K562 (cell line): ENCODE results near the gene SAMD4A. TPM values are rescaled to one million over a fixed set of nuclear protein-coding genes. Genes with fewer than 3 reads are reported as not detected.

Experiments
- ATAC-seq: fragments of 200-7000 bp; cut with Tn5 transposase; 3 replicates; pipeline ENCODE4 v1.9.1; 2020; ENCODE audit warnings: moderate library complexity
- BruUV-seq: library from RNA; stranded (reverse); fragments of 400-500 nt; replicated peaks from 2 replicates; lab custom pipeline; 2021; lab: Mats Ljungman, UMichigan
- CTCF ChIA-PET: fragments of 300-600 bp; formaldehyde crosslinking; extraction: SDS; loops from one replicate; lab custom pipeline; 2021; ENCODE audit warnings: low intra/inter-chr PET ratio; lab: Yijun Ruan, JAX
- POLR2A ChIA-PET: fragments of 300-600, 350-650 bp; sonication (Branson Sonifier 250); formaldehyde crosslinking; extraction: SDS; loops from one replicate; lab custom pipeline; 2021; ENCODE audit warnings: antibody characterized with exemption, inconsistent platforms; lab: Yijun Ruan, JAX
- DNase-seq, 4 experiments: peaks; one replicate each; pipeline versions ENCODE4 v3.0.0 to v3.0.0-alpha.2; 2011 to 2018; ENCODE audit warnings: low spot score in 3 of 4, mixed read lengths in 3 of 4; ENCODE audit errors: extremely low read depth in 1 of 4
- FAIRE-seq: peaks from 2 replicates; lab custom pipeline; 2011; peaks lifted over from hg19 to GRCh38; lab: Jason Lieb, UNC
- H2AFZ ChIP-seq: 2 replicates; pipeline ENCODE4 v1.6.0; 2011; ENCODE audit warnings: low read depth, low read length, control low read depth, inconsistent platforms
- H3K27ac ChIP-seq: fragments of 200-600 bp; 3 replicates; pipeline ENCODE4 v1.8.0; 2011; ENCODE audit warnings: low read depth, mild to moderate bottlenecking, control low read depth, inconsistent platforms, low read length, moderate library complexity, mixed read lengths; ENCODE audit errors: extremely low read depth
- H3K27me3 ChIP-seq, 2 experiments: fragments of 300-600 bp in 1 of 2; 2 replicates in 1 of 2; 3 replicates in 1 of 2; pipeline versions ENCODE4 v1.6.0 to v1.8.0; 2011; ENCODE audit warnings: inconsistent platforms in 2 of 2, low read length in 2 of 2, mild to moderate bottlenecking in 1 of 2, mixed read lengths in 1 of 2, moderate library complexity in 1 of 2; ENCODE audit not compliant: control insufficient read depth in 2 of 2, insufficient read depth in 2 of 2
- H3K36me3 ChIP-seq: fragments of 300-600 bp; 3 replicates; pipeline ENCODE4 v1.8.0; 2011; ENCODE audit warnings: mild to moderate bottlenecking, low read length, inconsistent platforms; ENCODE audit not compliant: control insufficient read depth, insufficient read depth
- H3K4me1 ChIP-seq, 2 experiments: fragments of 200-600 bp in 1 of 2; replicated peaks in 1 of 2; 2 replicates in 1 of 2; 3 replicates in 1 of 2; pipeline versions ENCODE4 v1.5.1 to v1.8.0; 2011; ENCODE audit warnings: inconsistent platforms in 2 of 2, low read length in 2 of 2, mild to moderate bottlenecking in 1 of 2, mixed read lengths in 1 of 2, moderate library complexity in 1 of 2; ENCODE audit not compliant: control insufficient read depth in 2 of 2, insufficient read depth in 2 of 2
- H3K4me2 ChIP-seq: 2 replicates; pipeline ENCODE4 v1.6.1; 2011; ENCODE audit warnings: low read length, control low read depth, inconsistent platforms, mixed read lengths; ENCODE audit not compliant: insufficient read depth
- H3K4me3 ChIP-seq: fragments of 200-600 bp; sonication (generic), shearing (Covaris generic); 2 replicates; pipeline ENCODE4 v1.5.1; 2016; ENCODE audit warnings: control low read depth, inconsistent platforms
- H3K79me2 ChIP-seq: fragments of 200-600 bp; 3 replicates; pipeline ENCODE4 v1.8.0; 2011; ENCODE audit warnings: low read length, inconsistent platforms; ENCODE audit not compliant: control insufficient read depth, insufficient read depth
- H3K9ac ChIP-seq, 2 experiments: 2 replicates each; pipeline versions ENCODE4 v1.6.0 to v1.6.1; 2011; ENCODE audit warnings: low read depth in 2 of 2, low read length in 2 of 2, control low read depth in 1 of 2, inconsistent platforms in 1 of 2, mild to moderate bottlenecking in 1 of 2, mixed read lengths in 1 of 2; ENCODE audit not compliant: insufficient read depth in 1 of 2
- H3K9me1 ChIP-seq: one replicate; pipeline ENCODE4 v1.6.0; 2011; ENCODE audit warnings: inconsistent platforms, mild to moderate bottlenecking, low read length, moderate library complexity; ENCODE audit not compliant: control insufficient read depth, insufficient read depth
- H3K9me3 ChIP-seq: replicated peaks from 2 replicates; pipeline ENCODE4 v1.5.1; 2011; ENCODE audit warnings: low read depth, low read length, inconsistent platforms; ENCODE audit not compliant: control insufficient read depth, insufficient read depth
- H4K20me1 ChIP-seq: replicated peaks from 2 replicates; pipeline ENCODE4 v1.6.1; 2011; ENCODE audit warnings: low read length, inconsistent platforms, mixed read lengths; ENCODE audit not compliant: control insufficient read depth, insufficient read depth
- CSDE1 ChIP-seq, 2 experiments: fragments of 450-650 bp; IDR thresholded peaks; 2 replicates each; pipeline ENCODE4 v1.6.1; 2016; ENCODE audit warnings: mild to moderate bottlenecking in 1 of 2
- ERF ChIP-seq: fragments of 450-650 bp; formaldehyde crosslinking; IDR thresholded peaks from 2 replicates; pipeline ENCODE4 v1.4.0; 2020; ENCODE audit warnings: mild to moderate bottlenecking, mixed read lengths
- GATAD2A ChIP-seq: fragments of 450-650 bp; IDR thresholded peaks from 2 replicates; pipeline ENCODE4 v1.6.1; 2017
- HDAC6 ChIP-seq: IDR thresholded peaks from 2 replicates; pipeline ENCODE4 v1.6.1; 2012; ENCODE audit warnings: low read depth, mild to moderate bottlenecking, control low read depth, inconsistent platforms, low read length, moderate library complexity
- KLF1 ChIP-seq: fragments of 450-650 bp; IDR thresholded peaks from 2 replicates; pipeline ENCODE4 v1.6.1; 2016; ENCODE audit warnings: missing genetic modification characterization, missing compliant biosample characterization
- MCM5 ChIP-seq: fragments of 450-650 bp; IDR thresholded peaks from 2 replicates; pipeline ENCODE4 v1.6.1; 2016; ENCODE audit warnings: low read depth
- NONO ChIP-seq, 2 experiments: fragments of 200-400 bp in 1 of 2; fragments of 450-650 bp in 1 of 2; formaldehyde crosslinking in 1 of 2; IDR thresholded peaks; 2 replicates each; pipeline ENCODE4 v1.6.1; 2017; ENCODE audit warnings: low read depth in 2 of 2, mild to moderate bottlenecking in 2 of 2, moderate library complexity in 2 of 2, low read length in 1 of 2
- NR1H2 ChIP-seq: sonication (generic); formaldehyde crosslinking; IDR thresholded peaks from 2 replicates; pipeline ENCODE4 v1.4.0; 2020; ENCODE audit warnings: mild to moderate bottlenecking, missing genetic modification reagents
- ZFX ChIP-seq: sonication (generic); formaldehyde crosslinking; IDR thresholded peaks from 2 replicates; pipeline ENCODE4 v1.8.0; 2022; ENCODE audit warnings: mild to moderate bottlenecking, missing genetic modification reagents, moderate library complexity
- ZKSCAN8 ChIP-seq: fragments of 200-800 bp; sonication (Bioruptor generic); IDR thresholded peaks from 2 replicates; pipeline ENCODE4 v1.6.1; 2016; ENCODE audit warnings: missing genetic modification characterization, missing compliant biosample characterization
- ZNF217 ChIP-seq: sonication (generic); formaldehyde crosslinking; IDR thresholded peaks from 2 replicates; pipeline ENCODE4 v1.8.0; 2022; ENCODE audit warnings: mild to moderate bottlenecking, missing genetic modification reagents
- WGBS: fragments of 100-300 bp; shearing (Covaris generic); methylation state at CpG from one replicate; pipeline ENCODE4 v1.1.6; 2016; ENCODE audit warnings: low coverage, mixed read lengths; ENCODE audit not compliant: insufficient coverage; ENCODE audit errors: missing lambda C conversion rate; 5-methylcytosine and 5-hydroxymethylcytosine counted together
- in situ Hi-C: fragments of 300-500 bp; cut with MboI; formaldehyde crosslinking; loops from 4 replicates; pipeline ENCODE4 v1.15.0; 2018; ENCODE audit warnings: inconsistent platforms, mixed read lengths
- intact Hi-C: fragments of 100-400 bp; cut with micrococcal nuclease; formaldehyde crosslinking; loops from 2 replicates; pipeline ENCODE4 v1.14.2; 2022
- polyA plus RNA-seq, 8 experiments: library from polyadenylated mRNA; depleted of rRNA in 4 of 8; stranded (reverse) in 5 of 8; unstranded in 3 of 8; fragments of >200 nt; fragmentation: Nextera tagmentation in 2 of 8; fragmentation: Illumina TruSeq in 1 of 8; extraction: Ambion mirVana in 2 of 8; extraction: Trizol in 1 of 8; gene quantifications; 2 replicates each; pipeline versions ENCODE4 v1.2.1 to v1.2.3, GENCODE V29; 2011 to 2014; ENCODE audit warnings: inconsistent platforms in 1 of 8, missing spikeins in 1 of 8
- total RNA-seq, 7 experiments: library from RNA; depleted of rRNA in 6 of 7; stranded (reverse); fragments of >200 nt in 6 of 7; fragmentation: Illumina TruSeq in 2 of 7; extraction: Trizol in 2 of 7; gene quantifications; 2 replicates each; pipeline versions ENCODE4 v1.2.1 to v1.2.3, GENCODE V29; 2011 to 2021; ENCODE audit warnings: low replicate concordance in 1 of 7
- TF ChIP-seq, protein P1 (sequence below), 2 experiments: fragments of 250-450 bp in 1 of 2; fragments of 450-650 bp in 1 of 2; sonication (Bioruptor Pico) in 1 of 2; IDR thresholded peaks; 2 replicates each; pipeline versions ENCODE4 v1.6.1 to v1.8.0; 2016 to 2021; ENCODE audit warnings: mild to moderate bottlenecking in 2 of 2, moderate library complexity in 2 of 2, missing compliant biosample characterization in 1 of 2, missing genetic modification characterization in 1 of 2
- TF ChIP-seq, protein P2 (sequence below): fragments of 250-450 bp; sonication (Bioruptor Pico); IDR thresholded peaks from 2 replicates; pipeline ENCODE4 v1.8.0; 2022; ENCODE audit warnings: inconsistent platforms
- TF ChIP-seq, protein P3 (sequence below): fragments of 450-650 bp; IDR thresholded peaks from 2 replicates; pipeline ENCODE4 v1.7.0; 2016; ENCODE audit warnings: borderline replicate concordance

The SAMD4A gene
- total and polyA plus RNA-seq, 9 of the 15 experiments (the other 6 are each of a cell fraction or from before 2014, with no cell fraction given): 0.66 to 6.8 (median 3.3) TPM

DNA sequence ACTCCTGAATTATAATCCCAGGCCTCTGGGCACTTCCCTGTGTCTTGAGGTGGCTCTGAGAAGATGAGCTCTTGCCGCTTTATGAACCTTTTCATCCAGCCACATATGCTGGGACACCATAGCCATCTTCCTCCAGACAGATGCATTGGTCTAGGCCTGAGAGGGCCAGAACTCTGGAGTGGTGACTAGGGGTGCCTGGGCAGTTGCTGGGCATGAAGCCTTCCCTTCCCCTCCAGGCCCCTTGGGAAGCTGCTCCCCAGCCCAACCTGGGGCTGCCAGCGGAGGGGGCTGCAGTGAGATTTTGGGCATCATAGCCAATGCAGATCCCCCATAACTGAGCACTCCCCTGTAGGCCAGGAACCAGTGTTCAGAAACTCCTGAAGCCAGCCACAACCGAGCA is 200.5 kb downstream of the SAMD4A start (continued):
- TF ChIP-seq ZFX (CRISPR knock-in tag) (no peak), NONO (IDR thresholded peaks at IDR 0.05; ENCODE audit: low read depth in 2 of 2, low read length in 1 of 2) (no peak), NR1H2 (no peak), KLF1 (no peak), ZNF217 (CRISPR knock-in tag) (no peak), HDAC6 (no peak), ZKSCAN8 (CRISPR knock-in tag) (no peak), CSDE1 (IDR thresholded peaks at IDR 0.05) (no peak)

DNA sequence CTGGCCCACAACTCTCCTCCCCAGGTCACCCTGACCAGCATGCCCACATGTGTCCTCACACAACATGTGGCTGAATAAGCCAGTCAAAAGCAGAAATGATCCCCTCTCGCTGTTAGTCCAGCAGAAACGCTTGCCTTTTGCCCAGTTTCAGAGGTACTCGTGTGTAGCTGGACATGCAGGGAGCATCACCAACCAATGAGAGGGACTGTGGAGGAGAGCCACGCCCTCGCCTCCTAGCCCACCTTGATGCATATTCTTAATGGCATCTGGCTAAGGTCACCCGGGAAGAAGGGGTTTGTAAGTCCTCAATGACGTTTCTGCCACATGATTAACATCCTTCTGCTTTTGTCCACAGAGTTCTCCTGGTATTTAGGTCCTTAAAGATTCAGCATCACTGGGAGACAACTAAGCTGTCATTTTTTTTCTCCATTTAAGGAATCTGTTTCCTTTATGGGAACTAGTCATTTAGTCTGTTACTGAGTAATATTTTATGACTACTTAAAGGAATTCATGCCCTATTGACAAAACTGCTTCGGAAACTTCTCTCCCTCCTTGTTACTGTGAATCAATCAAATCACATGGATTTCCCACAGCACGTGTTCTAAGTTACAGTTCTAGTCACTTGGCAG is 201.7 kb downstream of the SAMD4A start:
- H3K9me3 ChIP-seq: no peaks in the 10 kb centered on the region
- H3K9me1 ChIP-seq: no peaks in the 10 kb centered on the region
- H3K36me3 ChIP-seq: peaks cover 43% of the 10 kb centered on the region; the same call in 2 of the 3 replicates
- no peak overlapping the region for H3K27ac ChIP-seq
- H4K20me1 ChIP-seq: peaks cover 4% of the 10 kb centered on the region; the same call in 1 of the 2 replicates
- H3K9ac ChIP-seq: no peak overlapping the region
- H3K4me2 ChIP-seq: no peak overlapping the region
- no peak overlapping the region for H3K4me3 ChIP-seq
- CTCF ChIA-PET: no interaction called here
- H3K4me1 ChIP-seq: peaks cover 9 to 30% of the 10 kb centered on the region in 2 experiments; a peak in 4 of 5 replicates
- POLR2A ChIA-PET: no interaction called here
- no peak for ATAC-seq
- no peak for DNase-seq
- TF ChIP-seq MCM5 (no peak), ERF (CRISPR knock-in tag) (no peak), GATAD2A (no peak)
- TF ChIP-seq, protein P1, sequence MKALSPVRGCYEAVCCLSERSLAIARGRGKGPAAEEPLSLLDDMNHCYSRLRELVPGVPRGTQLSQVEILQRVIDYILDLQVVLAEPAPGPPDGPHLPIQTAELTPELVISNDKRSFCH (CRISPR knock-in tag; IDR thresholded peaks at IDR 0.05): no peak
- TF ChIP-seq, protein P1 (tag; IDR thresholded peaks at IDR 0.05): no peak
- TF ChIP-seq, protein P2, sequence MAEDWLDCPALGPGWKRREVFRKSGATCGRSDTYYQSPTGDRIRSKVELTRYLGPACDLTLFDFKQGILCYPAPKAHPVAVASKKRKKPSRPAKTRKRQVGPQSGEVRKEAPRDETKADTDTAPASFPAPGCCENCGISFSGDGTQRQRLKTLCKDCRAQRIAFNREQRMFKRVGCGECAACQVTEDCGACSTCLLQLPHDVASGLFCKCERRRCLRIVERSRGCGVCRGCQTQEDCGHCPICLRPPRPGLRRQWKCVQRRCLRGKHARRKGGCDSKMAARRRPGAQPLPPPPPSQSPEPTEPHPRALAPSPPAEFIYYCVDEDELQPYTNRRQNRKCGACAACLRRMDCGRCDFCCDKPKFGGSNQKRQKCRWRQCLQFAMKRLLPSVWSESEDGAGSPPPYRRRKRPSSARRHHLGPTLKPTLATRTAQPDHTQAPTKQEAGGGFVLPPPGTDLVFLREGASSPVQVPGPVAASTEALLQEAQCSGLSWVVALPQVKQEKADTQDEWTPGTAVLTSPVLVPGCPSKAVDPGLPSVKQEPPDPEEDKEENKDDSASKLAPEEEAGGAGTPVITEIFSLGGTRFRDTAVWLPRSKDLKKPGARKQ (CRISPR knock-in tag): no peak
- TF ChIP-seq, protein P3, sequence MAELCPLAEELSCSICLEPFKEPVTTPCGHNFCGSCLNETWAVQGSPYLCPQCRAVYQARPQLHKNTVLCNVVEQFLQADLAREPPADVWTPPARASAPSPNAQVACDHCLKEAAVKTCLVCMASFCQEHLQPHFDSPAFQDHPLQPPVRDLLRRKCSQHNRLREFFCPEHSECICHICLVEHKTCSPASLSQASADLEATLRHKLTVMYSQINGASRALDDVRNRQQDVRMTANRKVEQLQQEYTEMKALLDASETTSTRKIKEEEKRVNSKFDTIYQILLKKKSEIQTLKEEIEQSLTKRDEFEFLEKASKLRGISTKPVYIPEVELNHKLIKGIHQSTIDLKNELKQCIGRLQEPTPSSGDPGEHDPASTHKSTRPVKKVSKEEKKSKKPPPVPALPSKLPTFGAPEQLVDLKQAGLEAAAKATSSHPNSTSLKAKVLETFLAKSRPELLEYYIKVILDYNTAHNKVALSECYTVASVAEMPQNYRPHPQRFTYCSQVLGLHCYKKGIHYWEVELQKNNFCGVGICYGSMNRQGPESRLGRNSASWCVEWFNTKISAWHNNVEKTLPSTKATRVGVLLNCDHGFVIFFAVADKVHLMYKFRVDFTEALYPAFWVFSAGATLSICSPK: no peak
- no TSS peak for BruUV-seq
- H3K27me3 ChIP-seq: no peaks in the 10 kb centered on the region
- FAIRE-seq: no peak
- H3K79me2 ChIP-seq: no peaks in the 10 kb centered on the region; the same call in 2 of the 3 replicates
- in situ Hi-C loops: no loop called here
- intact Hi-C loops: no loop called here
- WGBS: 72% methylated on average over 8 of the region's 9 CpGs
- no peak overlapping the region for H2AFZ ChIP-seq
